Activated T-helper 1 cell treated with anti-CD3 and anti-CD28 coated beads, Interleukin-12 subunit alpha, Interleukin-12 subunit beta, Interleukin-2, Interleukin-4 antibody, amounts not matched to agents 30 ng/mL and 10 ng/mL and 1 ng/mL, durations not matched to agents 14 hours and 24 hours and 36 hours (primary cell): ENCODE measurements around the gene DNAAF5. TPM values are rescaled to one million over a fixed set of nuclear protein-coding genes. Genes with fewer than 3 reads are reported as not detected.
"Not testable (repeated sequence)": the region's sequence is repeated elsewhere in the genome, so short reads cannot be mapped to it uniquely, and the experiment has no call there.

ENCODE experiments used
- DNase-seq: peaks from one replicate; pipeline ENCODE4 v3.0.0; 2021; ENCODE audit warnings: low spot score
- H3K27ac Mint-ChIP-seq: one replicate; pipeline ENCODE4 v1.8.0; 2021; ENCODE audit warnings: mild to moderate bottlenecking, mixed read lengths
- H3K27me3 Mint-ChIP-seq: one replicate; pipeline ENCODE4 v1.8.0; 2022; ENCODE audit warnings: mild to moderate bottlenecking, moderate library complexity, mixed read lengths; ENCODE audit not compliant: insufficient read depth
- H3K36me3 Mint-ChIP-seq: one replicate; pipeline ENCODE4 v1.8.0; 2021; ENCODE audit warnings: low read depth, mixed read lengths
- H3K4me1 Mint-ChIP-seq: one replicate; pipeline ENCODE4 v1.8.0; 2021; ENCODE audit warnings: low read depth, mixed read lengths
- H3K4me3 Mint-ChIP-seq: one replicate; pipeline ENCODE4 v1.8.0; 2021; ENCODE audit warnings: mild to moderate bottlenecking, moderate library complexity, mixed read lengths
- H3K9me3 Mint-ChIP-seq: one replicate; pipeline ENCODE4 v1.8.0; 2021; ENCODE audit warnings: mixed read lengths
- intact Hi-C: fragments of 100-400 bp; cut with micrococcal nuclease; formaldehyde crosslinking; loops from one replicate; pipeline ENCODE4 v1.15.1; 2024
- total RNA-seq: library from RNA; stranded (reverse); gene quantifications from 2 replicates; pipeline ENCODE4 v1.2.3, GENCODE V29; 2022

Gene DNAAF5
- total RNA-seq, 1 donor from 2014 or later: 42.7 TPM

- H3K4me1 Mint-ChIP-seq: no peaks in the 10 kb centered on the region
- peaks cover 13% of the 10 kb centered on the region for H3K36me3 Mint-ChIP-seq
- H3K9me3 Mint-ChIP-seq: no peaks in the 10 kb centered on the region
- H3K4me3 Mint-ChIP-seq: no peak overlapping the region
- no peaks in the 10 kb centered on the region for H3K27me3 Mint-ChIP-seq
- no peak overlapping the region for H3K27ac Mint-ChIP-seq
- DNase-seq: no peak
- intact Hi-C loops: no loop called here
These were observed 21.9 kb downstream of the DNAAF5 start for GRCh38 chr7:748446-748845.

GRCh38 chr7:749140-749551 lies 22.6 kb downstream of the DNAAF5 start:
- Mint-ChIP-seq H3K9me3 (no peaks in the 10 kb centered on the region), H3K27ac (no peak overlapping the region), H3K36me3 (peaks cover 13% of the 10 kb centered on the region), H3K4me1 (no peaks in the 10 kb centered on the region), H3K4me3 (no peak overlapping the region), H3K27me3 (no peaks in the 10 kb centered on the region)
- intact Hi-C loops: no loop called here
- no peak for DNase-seq

GRCh38 chr7:750111-750905 lies 23.8 kb downstream of the DNAAF5 start:
- H3K4me3 Mint-ChIP-seq: no peak overlapping the region
- peaks cover 13% of the 10 kb centered on the region for H3K36me3 Mint-ChIP-seq
- H3K4me1 Mint-ChIP-seq: no peaks in the 10 kb centered on the region
- no peaks in the 10 kb centered on the region for H3K9me3 Mint-ChIP-seq
- intact Hi-C loops: no loop called here
- DNase-seq: no peak
- no peak overlapping the region for H3K27ac Mint-ChIP-seq
- no peaks in the 10 kb centered on the region for H3K27me3 Mint-ChIP-seq

- intact Hi-C loops: no loop called here
These were observed 25.3 kb downstream of the DNAAF5 start for GRCh38 chr7:751826-752225.

GRCh38 chr7:752256-752655 lies 25.8 kb downstream of the DNAAF5 start:
- intact Hi-C loops, H3K4me3 Mint-ChIP-seq: not testable (repeated sequence)

More at GRCh38 chr7:751826-752225, 25.3 kb downstream of the DNAAF5 start:
- H3K9me3 Mint-ChIP-seq: no peaks in the 10 kb centered on the region
- no peak overlapping the region for H3K27ac Mint-ChIP-seq
- no peak overlapping the region for H3K4me3 Mint-ChIP-seq
- peaks cover 15% of the 10 kb centered on the region for H3K36me3 Mint-ChIP-seq
- no peak for DNase-seq
- H3K27me3 Mint-ChIP-seq: no peaks in the 10 kb centered on the region
- H3K4me1 Mint-ChIP-seq: no peaks in the 10 kb centered on the region

GRCh38 chr7:753190-753589 lies 26.7 kb downstream of the DNAAF5 start:
- H3K9me3 Mint-ChIP-seq: no peaks in the 10 kb centered on the region
- intact Hi-C loops: no loop called here
- H3K27ac Mint-ChIP-seq: no peak overlapping the region
- DNase-seq: no peak
- no peak overlapping the region for H3K4me3 Mint-ChIP-seq
- peaks cover 21% of the 10 kb centered on the region for H3K36me3 Mint-ChIP-seq
- no peaks in the 10 kb centered on the region for H3K27me3 Mint-ChIP-seq
- H3K4me1 Mint-ChIP-seq: no peaks in the 10 kb centered on the region

More at GRCh38 chr7:752256-752655, 25.8 kb downstream of the DNAAF5 start:
- H3K9me3 Mint-ChIP-seq, H3K27ac Mint-ChIP-seq, DNase-seq, H3K27me3 Mint-ChIP-seq, H3K4me1 Mint-ChIP-seq: not testable (repeated sequence)
- peaks cover 15% of the 10 kb centered on the region for H3K36me3 Mint-ChIP-seq

- no peak for DNase-seq
- Mint-ChIP-seq H3K36me3 (peaks cover 23% of the 10 kb centered on the region), H3K9me3 (no peaks in the 10 kb centered on the region), H3K4me3 (no peak overlapping the region), H3K27ac (no peak overlapping the region), H3K27me3 (no peaks in the 10 kb centered on the region), H3K4me1 (no peaks in the 10 kb centered on the region)
- intact Hi-C loops: no loop called here
These were observed 28.3 kb downstream of the DNAAF5 start for GRCh38 chr7:754531-755412.

- Mint-ChIP-seq H3K9me3 (no peaks in the 10 kb centered on the region), H3K4me1 (no peaks in the 10 kb centered on the region), H3K36me3 (peaks cover 23% of the 10 kb centered on the region), H3K27me3 (no peaks in the 10 kb centered on the region), H3K4me3 (no peak overlapping the region), H3K27ac (no peak overlapping the region)
- DNase-seq: no peak
- intact Hi-C loops: no loop called here
These were observed 28.9 kb downstream of the DNAAF5 start for GRCh38 chr7:755413-755805.

GRCh38 chr7:756231-756927 lies 29.9 kb downstream of the DNAAF5 start:
- Mint-ChIP-seq H3K9me3 (no peaks in the 10 kb centered on the region), H3K36me3 (peaks cover 25% of the 10 kb centered on the region), H3K27me3 (no peaks in the 10 kb centered on the region), H3K27ac (no peak overlapping the region), H3K4me1 (no peaks in the 10 kb centered on the region), H3K4me3 (no peak overlapping the region)
- intact Hi-C loops: no loop called here
- DNase-seq: no peak

- no peaks in the 10 kb centered on the region for H3K4me1 Mint-ChIP-seq
- H3K36me3 Mint-ChIP-seq: peaks cover 22% of the 10 kb centered on the region
- no peak overlapping the region for H3K4me3 Mint-ChIP-seq
- H3K27me3 Mint-ChIP-seq: no peaks in the 10 kb centered on the region
- no peak for DNase-seq
- H3K27ac Mint-ChIP-seq: no peak overlapping the region
- intact Hi-C loops: no loop called here
- H3K9me3 Mint-ChIP-seq: no peaks in the 10 kb centered on the region
These were observed 30.5 kb downstream of the DNAAF5 start for GRCh38 chr7:756928-757560.

- no peak overlapping the region for H3K27ac Mint-ChIP-seq
- H3K27me3 Mint-ChIP-seq: no peaks in the 10 kb centered on the region
- H3K4me1 Mint-ChIP-seq: no peaks in the 10 kb centered on the region
- intact Hi-C loops: no loop called here
- H3K4me3 Mint-ChIP-seq: no peak overlapping the region
- no peak for DNase-seq
- H3K36me3 Mint-ChIP-seq: peaks cover 22% of the 10 kb centered on the region
- H3K9me3 Mint-ChIP-seq: no peaks in the 10 kb centered on the region
These were observed 31.3 kb downstream of the DNAAF5 start for GRCh38 chr7:757741-758163.

GRCh38 chr7:759569-759968 lies 33.1 kb downstream of the DNAAF5 start:
- H3K36me3 Mint-ChIP-seq: peaks cover 23% of the 10 kb centered on the region
- H3K4me1 Mint-ChIP-seq: no peaks in the 10 kb centered on the region
- H3K27me3 Mint-ChIP-seq: no peaks in the 10 kb centered on the region
- DNase-seq: no peak
- no peak overlapping the region for H3K4me3 Mint-ChIP-seq
- no peak overlapping the region for H3K27ac Mint-ChIP-seq
- intact Hi-C loops: no loop called here
- H3K9me3 Mint-ChIP-seq: no peaks in the 10 kb centered on the region
